ENCODE data around the gene ARF1. TPM values are rescaled to one million over a fixed set of nuclear protein-coding genes. Genes with fewer than 3 reads are reported as not detected.

Gene ARF1
- total RNA-seq, 1 donor from 2014 or later = 295 TPM

GRCh38 chr1:228036701-228037231, 45.7 kb upstream of the ARF1 start:
- Histone ChIP-seq H3K4me3 (no peak overlapping the region), H3K36me3 (no peaks in the 10 kb centered on the region), H3K4me1 (peaks cover 5% of the 10 kb centered on the region), H3K27me3 (no peaks in the 10 kb centered on the region), H3K27ac (no peak overlapping the region), H3K9me3 (no peaks in the 10 kb centered on the region)
- intact Hi-C loops (cut with DNase I) = no loop called here
- no peak for DNase-seq (ENCODE audit: extremely low spot score in 2 of 2)
- no peak for TF ChIP-seq POLR2AphosphoS5 (IDR thresholded peaks at IDR 0.05; ENCODE audit: insufficient read depth in 1 of 2, low read depth in 1 of 2)
- TF ChIP-seq POLR2A (IDR thresholded peaks at IDR 0.05) = no peak
- no peak for TF ChIP-seq CTCF (IDR thresholded peaks at IDR 0.05)

- Histone ChIP-seq H3K4me3 (peak overlapping the region in 1 of 2 donors; percentile 28), H3K27me3 (no peaks in the 10 kb centered on the region), H3K27ac (no peak overlapping the region), H3K4me1 (peaks cover 5% of the 10 kb centered on the region), H3K9me3 (no peaks in the 10 kb centered on the region), H3K36me3 (no peaks in the 10 kb centered on the region)
- TF ChIP-seq POLR2A (IDR thresholded peaks at IDR 0.05) = no peak
- no peak for TF ChIP-seq CTCF (IDR thresholded peaks at IDR 0.05)
- no peak for TF ChIP-seq POLR2AphosphoS5 (IDR thresholded peaks at IDR 0.05; ENCODE audit: insufficient read depth in 1 of 2, low read depth in 1 of 2)
- intact Hi-C loops (cut with DNase I) = no loop called here
- no peak for DNase-seq (ENCODE audit: extremely low spot score in 2 of 2)
Observed at GRCh38 chr1:228037401-228038386, 44.8 kb upstream of the ARF1 start.

GRCh38 chr1:228038387-228039005, 44.0 kb upstream of the ARF1 start:
- intact Hi-C loops (cut with DNase I) = no loop called here
- peaks cover 5% of the 10 kb centered on the region for H3K4me1 ChIP-seq
- no peaks in the 10 kb centered on the region for H3K27me3 ChIP-seq
- no peaks in the 10 kb centered on the region for H3K36me3 ChIP-seq
- H3K4me3 ChIP-seq = no peak overlapping the region
- H3K27ac ChIP-seq = no peak overlapping the region
- TF ChIP-seq CTCF (IDR thresholded peaks at IDR 0.05) (no peak), POLR2AphosphoS5 (IDR thresholded peaks at IDR 0.05; ENCODE audit: insufficient read depth in 1 of 2, low read depth in 1 of 2) (no peak), POLR2A (IDR thresholded peaks at IDR 0.05) (no peak)
- DNase-seq (ENCODE audit: extremely low spot score in 2 of 2) = no peak
- H3K9me3 ChIP-seq = no peaks in the 10 kb centered on the region

GRCh38 chr1:228039006-228039903, 43.3 kb upstream of the ARF1 start:
- DNase-seq (ENCODE audit: extremely low spot score in 2 of 2) = no peak
- no peak overlapping the region for H3K4me3 ChIP-seq

More at GRCh38 chr1:228039006-228039903, 43.3 kb upstream of the ARF1 start:
- H3K36me3 ChIP-seq = no peaks in the 10 kb centered on the region
- no peaks in the 10 kb centered on the region for H3K27me3 ChIP-seq
- H3K27ac ChIP-seq = no peak overlapping the region
- H3K9me3 ChIP-seq = no peaks in the 10 kb centered on the region
- H3K4me1 ChIP-seq = peaks cover 5% of the 10 kb centered on the region
- TF ChIP-seq CTCF (IDR thresholded peaks at IDR 0.05) (no peak), POLR2A (IDR thresholded peaks at IDR 0.05) (no peak), POLR2AphosphoS5 (IDR thresholded peaks at IDR 0.05; ENCODE audit: insufficient read depth in 1 of 2, low read depth in 1 of 2) (no peak)
- intact Hi-C loops (cut with DNase I) = no loop called here
